Measurements from ENCODE around the gene TSSK1B.

Gene TSSK1B

DNA sequence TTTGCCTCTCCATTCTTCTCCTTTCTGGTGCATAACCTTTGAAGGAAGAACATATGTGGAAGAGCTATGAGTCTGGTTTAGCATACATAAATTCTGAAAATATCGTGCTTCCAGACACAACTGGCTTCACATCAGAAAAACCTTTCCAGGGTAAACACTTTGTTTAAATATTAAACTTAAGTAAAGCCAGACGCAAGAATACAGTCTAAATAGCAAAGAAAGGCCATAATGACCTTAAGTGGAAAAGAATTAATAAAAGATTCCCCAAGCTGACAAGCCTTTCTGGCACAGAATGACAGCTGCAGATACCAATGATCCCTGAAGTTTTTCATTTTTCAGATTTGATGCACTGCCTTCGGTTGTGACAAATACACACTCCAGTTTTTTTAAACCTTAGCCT lies 13.5 kb upstream of the TSSK1B start:
- no peak for TF ChIP-seq POLR2AphosphoS5 (IDR thresholded peaks at IDR 0.05; ENCODE audit: low read depth, low read length)
- TF ChIP-seq SPI1 (IDR thresholded peaks at IDR 0.05; ENCODE audit: low read depth, low read length): no peak
- TF ChIP-seq PAX5 (IDR thresholded peaks at IDR 0.05; ENCODE audit: insufficient read depth, low read length, severe bottlenecking): no peak
- no peak for TF ChIP-seq TAF1 (IDR thresholded peaks at IDR 0.05; ENCODE audit: low read depth, low read length)
- TF ChIP-seq POLR2A (IDR thresholded peaks at IDR 0.05; ENCODE audit: low read depth, low read length): no peak
- TF ChIP-seq POU2F2 (IDR thresholded peaks at IDR 0.05; ENCODE audit: low read depth, low read length): no peak
- FAIRE-seq: no peak
- DNase-seq (ENCODE audit: insufficient read length, low spot score): no peak

DNA sequence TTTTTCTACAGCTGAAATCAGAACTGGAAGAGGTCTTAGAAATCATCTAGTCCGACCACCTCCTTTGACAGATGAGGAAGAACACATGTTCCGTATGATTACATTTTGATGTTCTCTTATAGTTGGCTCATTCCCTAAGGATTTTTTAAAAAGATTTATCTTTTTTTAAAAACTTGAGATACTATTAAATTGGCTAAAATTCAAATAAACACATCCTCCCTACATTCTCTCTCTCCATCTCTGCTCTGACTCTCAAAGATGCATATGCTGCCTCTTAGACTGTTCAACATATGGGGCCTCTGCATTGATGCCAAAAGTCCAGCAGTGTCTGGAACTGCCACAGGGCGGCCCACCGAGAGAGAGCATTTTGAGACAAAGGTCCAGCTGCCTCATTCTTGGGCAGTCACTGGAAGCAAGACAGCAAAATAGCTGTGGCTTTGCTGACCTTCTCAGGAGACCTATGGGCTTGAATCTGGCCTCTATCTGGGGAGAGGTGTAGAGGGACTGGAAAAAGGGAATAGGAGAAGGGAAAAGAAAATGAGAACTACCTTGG lies 12.8 kb upstream of the TSSK1B start:
- DNase-seq (ENCODE audit: insufficient read length, low spot score) (no peak), FAIRE-seq (no peak)
- TF ChIP-seq POLR2A (IDR thresholded peaks at IDR 0.05; ENCODE audit: low read depth, low read length) (no peak), PAX5 (IDR thresholded peaks at IDR 0.05; ENCODE audit: insufficient read depth, low read length, severe bottlenecking) (no peak), POLR2AphosphoS5 (IDR thresholded peaks at IDR 0.05; ENCODE audit: low read depth, low read length) (no peak), POU2F2 (IDR thresholded peaks at IDR 0.05; ENCODE audit: low read depth, low read length) (no peak), TAF1 (IDR thresholded peaks at IDR 0.05; ENCODE audit: low read depth, low read length) (no peak), SPI1 (IDR thresholded peaks at IDR 0.05; ENCODE audit: low read depth, low read length) (no peak)

DNA sequence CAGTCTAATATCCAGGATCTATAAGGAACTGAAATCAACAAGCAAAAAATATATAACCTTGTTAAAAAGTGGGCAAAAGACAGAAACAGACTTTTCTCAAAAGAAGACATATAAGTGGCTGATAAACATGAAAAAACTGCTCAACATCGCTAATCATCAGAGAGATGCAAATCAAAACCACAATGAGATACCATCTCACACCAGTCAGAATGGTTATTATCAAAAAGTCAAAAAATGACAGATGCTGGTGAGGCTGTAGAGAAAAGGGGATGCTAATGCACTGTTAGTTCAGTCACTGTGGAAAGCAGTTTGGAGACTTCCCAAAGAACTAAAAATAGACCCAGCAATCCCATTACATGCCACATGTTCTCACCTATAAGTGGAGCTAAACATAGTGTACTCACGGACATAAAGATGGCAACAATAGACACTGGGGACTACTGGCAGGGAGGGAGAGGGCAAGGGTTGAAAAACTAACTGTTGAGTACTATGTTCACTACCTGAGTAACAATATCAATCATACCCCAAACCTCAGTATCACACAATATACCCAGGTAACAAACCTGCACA lies 11.7 kb upstream of the TSSK1B start:
- TF ChIP-seq POU2F2 (IDR thresholded peaks at IDR 0.05; ENCODE audit: low read depth, low read length): no peak
- TF ChIP-seq PAX5 (IDR thresholded peaks at IDR 0.05; ENCODE audit: insufficient read depth, low read length, severe bottlenecking): no peak
- no peak for TF ChIP-seq TAF1 (IDR thresholded peaks at IDR 0.05; ENCODE audit: low read depth, low read length)
- no peak for TF ChIP-seq POLR2A (IDR thresholded peaks at IDR 0.05; ENCODE audit: low read depth, low read length)
- no peak for TF ChIP-seq POLR2AphosphoS5 (IDR thresholded peaks at IDR 0.05; ENCODE audit: low read depth, low read length)
- TF ChIP-seq SPI1 (IDR thresholded peaks at IDR 0.05; ENCODE audit: low read depth, low read length): no peak
- DNase-seq (ENCODE audit: insufficient read length, low spot score): no peak
- FAIRE-seq: no peak

DNA sequence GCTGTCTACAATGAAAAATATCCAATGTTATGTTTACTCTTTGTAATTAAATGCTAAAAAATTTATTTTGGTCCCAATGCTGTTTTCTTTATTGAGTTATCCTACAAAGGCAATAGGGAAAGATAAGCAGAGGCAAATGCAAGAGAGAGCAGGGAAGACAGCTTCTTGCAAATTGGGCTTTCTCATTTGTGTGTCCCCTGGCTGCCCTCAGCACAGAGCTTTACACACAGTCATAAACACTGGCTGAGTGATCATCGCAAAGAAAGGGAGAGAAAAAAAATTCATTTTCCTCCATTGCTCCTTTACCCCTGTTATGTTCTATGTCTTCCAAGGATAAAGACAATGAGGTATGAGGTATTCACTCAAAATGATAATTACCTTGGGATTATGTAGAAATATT lies 2.3 kb upstream of the TSSK1B start:
- FAIRE-seq (no peak), DNase-seq (ENCODE audit: insufficient read length, low spot score) (no peak)
- TF ChIP-seq TAF1 (IDR thresholded peaks at IDR 0.05; ENCODE audit: low read depth, low read length) (no peak), POU2F2 (IDR thresholded peaks at IDR 0.05; ENCODE audit: low read depth, low read length) (no peak), POLR2A (IDR thresholded peaks at IDR 0.05; ENCODE audit: low read depth, low read length) (no peak), PAX5 (IDR thresholded peaks at IDR 0.05; ENCODE audit: insufficient read depth, low read length, severe bottlenecking) (no peak), POLR2AphosphoS5 (IDR thresholded peaks at IDR 0.05; ENCODE audit: low read depth, low read length) (no peak), SPI1 (IDR thresholded peaks at IDR 0.05; ENCODE audit: low read depth, low read length) (no peak)

DNA sequence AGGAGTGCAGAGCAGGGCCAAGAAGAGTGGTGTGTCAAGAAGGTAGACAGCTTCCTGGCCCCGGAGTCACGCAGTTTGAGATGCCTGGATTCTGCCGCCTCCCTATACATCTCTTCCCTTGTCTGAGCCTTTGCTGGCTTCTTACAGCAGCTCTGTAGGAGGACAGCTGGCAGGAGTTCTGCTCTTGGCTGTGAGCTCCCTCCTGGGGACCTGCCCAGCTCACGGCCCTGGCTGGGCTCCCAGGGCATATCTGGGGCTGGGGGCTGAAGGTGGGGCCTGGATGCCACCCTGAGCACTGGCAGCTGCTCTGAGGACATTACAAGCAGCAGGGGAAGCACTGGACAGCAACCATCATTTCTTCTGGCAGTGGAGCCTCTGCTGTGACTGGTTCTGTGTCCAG lies 786 bp upstream of the TSSK1B start:
- no peak for FAIRE-seq
- TF ChIP-seq POU2F2 (IDR thresholded peaks at IDR 0.05; ENCODE audit: low read depth, low read length) (no peak), POLR2AphosphoS5 (IDR thresholded peaks at IDR 0.05; ENCODE audit: low read depth, low read length) (no peak), PAX5 (IDR thresholded peaks at IDR 0.05; ENCODE audit: insufficient read depth, low read length, severe bottlenecking) (no peak), TAF1 (IDR thresholded peaks at IDR 0.05; ENCODE audit: low read depth, low read length) (no peak), POLR2A (IDR thresholded peaks at IDR 0.05; ENCODE audit: low read depth, low read length) (no peak), SPI1 (IDR thresholded peaks at IDR 0.05; ENCODE audit: low read depth, low read length) (no peak)

DNA sequence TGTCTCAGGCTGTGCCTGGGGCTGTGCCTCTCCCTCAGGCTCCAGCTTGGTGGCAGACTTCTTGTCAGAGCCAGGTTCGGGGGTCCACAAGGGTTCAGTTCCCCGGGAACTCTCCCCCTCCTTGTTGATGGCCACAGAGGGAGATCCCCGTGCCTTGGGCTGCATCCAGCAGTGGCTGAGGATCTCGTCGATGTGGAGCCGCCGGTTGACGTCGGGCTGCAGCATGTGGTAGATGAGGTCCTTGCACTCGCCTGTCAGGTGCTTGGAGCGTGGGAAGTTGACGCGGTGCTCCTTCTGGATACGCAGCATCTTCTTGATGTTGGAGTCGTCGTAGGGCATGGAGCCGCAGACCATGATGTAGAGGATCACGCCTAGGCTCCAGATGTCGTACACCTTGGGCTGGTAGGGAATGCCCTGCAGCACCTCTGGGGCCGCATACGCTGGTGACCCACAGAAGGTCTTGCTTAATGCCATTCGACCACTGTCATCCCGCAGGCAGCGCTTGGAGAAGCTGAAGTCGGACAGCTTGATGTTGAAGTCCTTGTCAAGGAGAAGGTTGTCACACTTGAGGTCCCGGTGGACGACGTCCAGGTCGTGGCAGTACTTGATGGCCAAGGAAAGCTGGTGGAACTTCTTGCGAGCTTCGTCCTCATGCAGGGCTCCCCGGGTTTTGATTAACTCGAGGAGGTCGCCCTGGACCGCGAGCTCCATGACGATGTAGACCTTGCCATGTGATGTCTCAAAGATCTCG lies 752 bp downstream of the TSSK1B start:
- DNase-seq (ENCODE audit: insufficient read length, low spot score) (no peak), FAIRE-seq (no peak)
- TF ChIP-seq POU2F2 (IDR thresholded peaks at IDR 0.05; ENCODE audit: low read depth, low read length): no peak
- TF ChIP-seq POLR2A (IDR thresholded peaks at IDR 0.05; ENCODE audit: low read depth, low read length): no peak
- TF ChIP-seq POLR2AphosphoS5 (IDR thresholded peaks at IDR 0.05; ENCODE audit: low read depth, low read length): no peak

More for the DNA sequence above, 786 bp upstream of the TSSK1B start:
- no peak for DNase-seq (ENCODE audit: insufficient read length, low spot score)

DNA sequence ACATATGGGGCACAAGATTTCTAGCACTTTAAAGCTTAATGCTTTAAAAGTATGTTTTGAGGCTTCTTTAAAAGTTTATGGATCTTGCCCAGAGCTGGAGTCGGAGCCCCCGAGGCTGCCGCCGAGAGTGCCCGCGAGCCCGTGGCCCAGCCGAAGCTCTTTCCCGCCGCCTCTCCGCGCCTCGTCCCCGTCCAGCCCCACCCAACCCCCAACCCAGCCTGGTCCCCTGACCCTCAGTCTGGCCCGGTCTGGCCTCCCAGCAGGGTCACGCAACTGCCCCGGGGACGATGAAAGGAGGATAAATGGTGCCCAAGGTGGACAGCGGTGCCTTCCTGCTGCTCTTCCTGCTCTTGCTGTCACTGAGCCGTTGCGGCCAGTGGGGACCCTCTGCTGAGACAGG lies 1.7 kb downstream of the TSSK1B start:
- no peak for FAIRE-seq
- TF ChIP-seq TAF1 (IDR thresholded peaks at IDR 0.05; ENCODE audit: low read depth, low read length) (no peak), POLR2AphosphoS5 (IDR thresholded peaks at IDR 0.05; ENCODE audit: low read depth, low read length) (no peak), POU2F2 (IDR thresholded peaks at IDR 0.05; ENCODE audit: low read depth, low read length) (no peak), SPI1 (IDR thresholded peaks at IDR 0.05; ENCODE audit: low read depth, low read length) (no peak), PAX5 (IDR thresholded peaks at IDR 0.05; ENCODE audit: insufficient read depth, low read length, severe bottlenecking) (no peak), POLR2A (IDR thresholded peaks at IDR 0.05; ENCODE audit: low read depth, low read length) (no peak)
- no peak for DNase-seq (ENCODE audit: insufficient read length, low spot score)

DNA sequence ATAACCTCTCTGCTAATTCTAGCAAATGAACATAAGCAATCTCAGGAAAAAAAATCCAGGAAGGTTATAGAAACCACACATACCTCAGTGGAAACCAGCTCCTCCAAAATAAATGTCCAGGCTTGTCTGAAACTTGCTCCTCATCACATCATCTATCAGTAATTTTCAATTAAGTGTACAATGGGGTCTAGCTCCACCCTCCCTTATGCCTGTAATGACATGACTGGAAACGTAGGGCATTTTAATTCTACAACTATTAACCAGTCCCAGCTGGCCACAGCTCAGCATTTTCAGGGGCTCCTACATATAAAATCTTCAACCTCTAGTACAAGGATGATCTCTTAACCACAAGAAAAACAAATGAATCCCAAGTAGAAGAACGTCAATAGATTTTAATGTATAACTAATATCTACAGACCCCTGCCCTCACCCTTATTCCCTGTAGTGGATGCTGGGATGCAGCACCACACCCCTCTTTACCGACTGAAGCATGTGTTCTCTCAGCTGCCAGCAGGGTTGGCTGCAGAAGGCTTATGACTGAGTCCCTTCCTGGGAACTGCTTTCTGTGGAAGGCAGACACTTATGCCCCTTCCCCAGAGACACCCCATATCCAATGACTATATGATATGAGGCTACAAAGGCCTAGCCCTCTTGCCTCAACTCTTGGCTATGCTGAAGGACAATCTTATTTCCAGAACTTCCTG lies 6.8 kb downstream of the TSSK1B start:
- DNase-seq (ENCODE audit: insufficient read length, low spot score) (no peak), FAIRE-seq (no peak)
- no peak for TF ChIP-seq POLR2A (IDR thresholded peaks at IDR 0.05; ENCODE audit: low read depth, low read length)
- TF ChIP-seq POLR2AphosphoS5 (IDR thresholded peaks at IDR 0.05; ENCODE audit: low read depth, low read length): no peak
- no peak for TF ChIP-seq TAF1 (IDR thresholded peaks at IDR 0.05; ENCODE audit: low read depth, low read length)
- TF ChIP-seq PAX5 (IDR thresholded peaks at IDR 0.05; ENCODE audit: insufficient read depth, low read length, severe bottlenecking): no peak
- no peak for TF ChIP-seq POU2F2 (IDR thresholded peaks at IDR 0.05; ENCODE audit: low read depth, low read length)
- no peak for TF ChIP-seq SPI1 (IDR thresholded peaks at IDR 0.05; ENCODE audit: low read depth, low read length)

DNA sequence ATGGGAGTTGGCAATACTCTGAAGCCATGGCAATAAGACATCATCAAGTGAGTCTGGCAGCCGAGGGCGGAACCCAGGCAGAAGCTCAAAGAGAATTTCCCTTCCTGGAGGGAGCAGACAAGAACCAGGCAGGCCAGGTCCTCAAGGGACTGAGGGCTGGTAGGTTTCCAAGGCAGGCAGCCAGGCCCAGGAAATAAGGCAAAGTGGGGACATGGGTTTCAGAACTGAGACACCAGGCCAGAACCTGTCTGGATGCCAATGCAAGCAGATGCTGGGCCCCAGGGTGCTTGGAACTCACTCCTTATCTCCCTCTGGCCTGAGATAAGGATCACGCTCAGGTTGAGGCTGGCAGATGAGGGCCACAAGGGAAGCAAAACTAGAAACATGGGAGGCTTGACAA lies 8.9 kb downstream of the TSSK1B start:
- FAIRE-seq (no peak), DNase-seq (ENCODE audit: insufficient read length, low spot score) (no peak)
- TF ChIP-seq POLR2A (IDR thresholded peaks at IDR 0.05; ENCODE audit: low read depth, low read length): no peak
- TF ChIP-seq TAF1 (IDR thresholded peaks at IDR 0.05; ENCODE audit: low read depth, low read length): no peak
- TF ChIP-seq PAX5 (IDR thresholded peaks at IDR 0.05; ENCODE audit: insufficient read depth, low read length, severe bottlenecking): no peak
- TF ChIP-seq SPI1 (IDR thresholded peaks at IDR 0.05; ENCODE audit: low read depth, low read length): no peak
- TF ChIP-seq POLR2AphosphoS5 (IDR thresholded peaks at IDR 0.05; ENCODE audit: low read depth, low read length): no peak
- TF ChIP-seq POU2F2 (IDR thresholded peaks at IDR 0.05; ENCODE audit: low read depth, low read length): no peak
